Measurements from ENCODE around the gene DHRS1.
A peak's percentile ranks its signal among the peaks of the same experiment; 100 is the strongest.
"Not testable (repeated sequence)": the region's sequence is repeated elsewhere in the genome, so short reads cannot be mapped to it uniquely, and the experiment has no call there.

The DHRS1 gene

DNA sequence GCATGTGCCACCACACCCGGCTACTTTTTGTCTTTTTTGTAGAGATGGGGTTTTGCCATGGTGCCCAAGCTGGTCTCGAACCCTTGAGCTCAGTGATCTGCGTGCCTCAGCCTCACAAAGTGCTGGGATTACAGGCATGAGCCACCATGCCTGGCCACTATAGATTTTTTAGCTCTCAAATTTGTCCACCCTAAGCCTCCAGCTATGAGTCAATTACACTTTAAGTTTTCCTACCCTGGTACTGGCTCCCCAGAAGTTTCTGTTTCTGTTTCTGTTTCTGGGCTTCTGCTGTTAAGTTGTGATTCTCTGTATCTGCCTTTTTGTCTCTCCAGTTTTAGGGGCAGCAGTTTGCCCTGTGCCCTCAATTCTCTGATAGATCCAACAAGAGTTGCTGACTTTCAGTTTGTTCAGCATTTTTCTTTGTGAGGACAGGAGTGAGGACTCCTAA lies 52.8 kb downstream of the DHRS1 start:
- no peak for DNase-seq (ENCODE audit: low spot score)

DNA sequence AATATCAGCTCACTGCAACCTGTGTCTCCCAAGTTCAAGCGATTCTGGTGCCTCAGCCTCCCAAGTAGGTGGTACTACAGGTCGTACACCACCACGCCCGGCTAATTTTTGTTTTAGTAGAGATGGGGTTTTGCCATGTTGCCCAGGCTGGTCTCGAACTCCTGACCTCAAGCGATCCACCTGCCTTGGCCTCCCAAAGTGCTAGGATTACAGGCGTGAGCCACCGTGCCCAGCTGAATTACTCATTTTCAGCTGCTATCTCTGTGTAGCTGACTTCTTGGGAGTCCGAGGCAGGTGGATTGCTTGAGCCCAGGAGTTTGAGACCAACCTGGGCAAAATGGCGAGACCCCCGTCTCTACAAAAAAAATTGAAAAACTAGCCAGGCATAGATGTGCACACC lies 54.2 kb downstream of the DHRS1 start:
- not testable (repeated sequence) for DNase-seq (ENCODE audit: low spot score)

DNA sequence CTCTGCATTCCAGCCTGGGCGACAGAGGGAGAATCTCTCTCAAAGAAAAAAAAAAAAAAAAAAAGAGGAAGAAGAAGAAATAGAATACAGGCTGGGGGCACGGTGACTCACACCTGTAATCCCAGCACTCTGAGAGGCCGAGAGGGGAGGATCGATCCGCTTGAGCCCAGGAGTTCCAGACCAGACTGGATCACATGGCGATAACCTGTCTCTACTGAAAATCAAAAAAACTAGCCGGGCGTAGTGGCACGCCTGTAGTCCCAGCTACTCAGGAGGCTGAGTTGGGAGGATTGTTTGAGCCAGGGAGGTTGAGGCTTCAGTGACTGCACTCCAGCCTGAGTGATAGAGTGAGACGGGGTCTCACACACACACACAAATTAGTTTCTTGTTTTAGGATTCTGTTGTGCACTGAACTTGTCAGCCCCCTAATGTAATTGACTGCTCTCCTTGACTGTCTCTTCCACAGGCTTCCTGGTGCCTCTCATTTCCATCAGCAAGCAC lies 56.2 kb downstream of the DHRS1 start:
- DNase-seq (ENCODE audit: low spot score) = peak; percentile 35

DNA sequence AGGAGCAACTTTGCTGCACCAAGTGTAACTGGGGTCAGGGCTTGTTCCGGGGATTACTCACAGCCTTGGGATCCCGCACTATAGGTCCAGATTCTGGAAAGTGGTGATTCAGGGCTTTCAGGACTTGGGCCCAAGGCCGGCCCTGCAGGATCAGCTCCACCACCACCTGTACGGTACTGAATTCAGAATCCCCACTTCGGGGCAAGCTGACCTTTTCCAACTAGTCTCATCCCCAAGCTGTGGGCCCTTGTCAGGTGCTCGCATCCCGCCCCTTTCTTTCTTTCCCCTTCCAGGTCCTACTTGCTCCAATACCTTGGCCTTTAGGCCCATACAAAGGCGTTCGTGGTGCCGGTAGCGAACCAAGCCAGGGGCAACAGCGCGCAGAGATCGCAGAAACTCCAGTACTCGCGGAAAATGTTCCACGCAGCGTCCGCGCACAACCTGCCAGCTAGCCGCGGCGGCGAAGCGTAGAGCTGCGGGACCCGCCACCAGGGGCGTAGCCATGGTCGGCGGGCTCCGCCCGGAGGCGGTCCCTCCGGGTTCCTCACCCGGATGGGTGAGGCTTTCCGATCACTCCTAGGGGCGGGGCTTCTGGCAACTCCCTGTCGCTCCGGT lies 57.6 kb downstream of the DHRS1 start:
- peak; percentile 94 for DNase-seq (ENCODE audit: low spot score)

All from RKO (cell line).